CD14-positive monocyte (primary cell): ENCODE measurements around the gene ZNF280C. TPM values are rescaled to one million over a fixed set of nuclear protein-coding genes. Genes with fewer than 3 reads are reported as not detected.

ENCODE experiments used
- DNase-seq, 3 donors: peaks; one replicate each; pipeline ENCODE4 v3.0.0-alpha.2; 2011 to 2022
- H2AFZ ChIP-seq: 2 replicates; pipeline ENCODE4 v1.6.0; 2012; ENCODE audit warnings: mild to moderate bottlenecking, low read depth, low read length, inconsistent platforms; ENCODE audit not compliant: insufficient read depth, poor library complexity, severe bottlenecking
- H3K27ac ChIP-seq, 2 donors: 1 replicate in 1 of 2; 2 replicates in 1 of 2; pipeline ENCODE4 v1.5.1; 2012 to 2013; ENCODE audit warnings: low read length in 2 of 2, control low read depth in 1 of 2, inconsistent platforms in 1 of 2, low read depth in 1 of 2, mild to moderate bottlenecking in 1 of 2
- H3K27me3 ChIP-seq, 2 donors: one replicate each; pipeline versions ENCODE4 v1.6.0 to v1.6.1; 2011 to 2013; ENCODE audit warnings: low read length in 2 of 2; ENCODE audit not compliant: control insufficient read depth in 2 of 2, insufficient read depth in 2 of 2
- H3K36me3 ChIP-seq, 2 donors: replicated peaks in 1 of 2; 1 replicate in 1 of 2; 2 replicates in 1 of 2; pipeline versions ENCODE4 v1.5.1 to v1.6.1; 2012 to 2013; ENCODE audit warnings: low read length in 2 of 2, control low read depth in 1 of 2, inconsistent platforms in 1 of 2, mild to moderate bottlenecking in 1 of 2; ENCODE audit not compliant: insufficient read depth in 2 of 2, control insufficient read depth in 1 of 2
- H3K4me1 ChIP-seq, 2 donors: 1 replicate in 1 of 2; 2 replicates in 1 of 2; pipeline versions ENCODE4 v1.5.1 to v1.6.1; 2012 to 2013; ENCODE audit warnings: low read length in 2 of 2, control low read depth in 1 of 2, inconsistent platforms in 1 of 2, mild to moderate bottlenecking in 1 of 2, moderate library complexity in 1 of 2; ENCODE audit not compliant: insufficient read depth in 2 of 2, control insufficient read depth in 1 of 2
- H3K4me2 ChIP-seq: replicated peaks from 2 replicates; pipeline ENCODE3; 2012; ENCODE audit warnings: low read length, moderate library complexity, mild to moderate bottlenecking; ENCODE audit not compliant: poor library complexity, severe bottlenecking; ENCODE audit errors: extremely low read depth
- H3K4me3 ChIP-seq, 3 experiments: fragments of 200-600 bp in 1 of 3; sonication (generic) in 1 of 3; replicated peaks in 1 of 3; 1 replicate in 2 of 3; 2 replicates in 1 of 3; pipeline ENCODE4 v1.5.1; 2011 to 2013; ENCODE audit warnings: low read length in 3 of 3, mild to moderate bottlenecking in 3 of 3, control low read depth in 2 of 3, low read depth in 2 of 3, inconsistent platforms in 1 of 3, moderate library complexity in 1 of 3
- H3K79me2 ChIP-seq: 2 replicates; pipeline ENCODE4 v1.6.0; 2012; ENCODE audit warnings: mild to moderate bottlenecking, control low read depth, inconsistent platforms, low read length, moderate library complexity; ENCODE audit not compliant: insufficient read depth
- H3K9ac ChIP-seq: 2 replicates; pipeline ENCODE4 v1.6.0; 2017; ENCODE audit warnings: low read length, mild to moderate bottlenecking; ENCODE audit not compliant: insufficient read depth, poor library complexity, severe bottlenecking
- H3K9me3 ChIP-seq, 2 donors: replicated peaks in 1 of 2; 1 replicate in 1 of 2; 2 replicates in 1 of 2; pipeline versions ENCODE4 v1.5.1 to v1.6.1; 2012 to 2013; ENCODE audit warnings: low read length in 2 of 2, control low read depth in 1 of 2; ENCODE audit not compliant: control insufficient read depth in 1 of 2, insufficient read depth in 1 of 2
- H4K20me1 ChIP-seq: 2 replicates; pipeline ENCODE4 v1.6.0; 2012; ENCODE audit warnings: mild to moderate bottlenecking, low read length, control low read depth, moderate library complexity; ENCODE audit not compliant: insufficient read depth
- H3K27ac Mint-ChIP-seq, 7 donors: one replicate each; pipeline ENCODE4 v1.8.0; 2020; ENCODE audit warnings: mild to moderate bottlenecking in 7 of 7, mixed read lengths in 7 of 7, moderate library complexity in 6 of 7, inconsistent platforms in 2 of 7
- H3K27me3 Mint-ChIP-seq, 3 donors: one replicate each; pipeline ENCODE4 v1.8.0; 2021 to 2022; ENCODE audit warnings: low read depth in 3 of 3, mild to moderate bottlenecking in 3 of 3, mixed read lengths in 3 of 3, moderate library complexity in 3 of 3, inconsistent platforms in 1 of 3
- H3K36me3 Mint-ChIP-seq, 2 donors: one replicate each; pipeline ENCODE4 v1.8.0; 2020; ENCODE audit warnings: mixed read lengths in 2 of 2, inconsistent platforms in 1 of 2, mild to moderate bottlenecking in 1 of 2
- H3K4me1 Mint-ChIP-seq: one replicate; pipeline ENCODE4 v1.8.0; 2020; ENCODE audit warnings: mild to moderate bottlenecking, mixed read lengths
- H3K4me3 Mint-ChIP-seq, 2 donors: one replicate each; pipeline ENCODE4 v1.8.0; 2020; ENCODE audit warnings: mild to moderate bottlenecking in 2 of 2, mixed read lengths in 2 of 2, moderate library complexity in 1 of 2
- H3K9me3 Mint-ChIP-seq, 7 donors: one replicate each; pipeline ENCODE4 v1.8.0; 2020 to 2022; ENCODE audit warnings: mixed read lengths in 7 of 7, mild to moderate bottlenecking in 6 of 7, moderate library complexity in 6 of 7, inconsistent platforms in 2 of 7
- CTCF ChIP-seq: fragments of 200-600 bp; IDR thresholded peaks from one replicate; pipeline ENCODE4 v1.8.0; 2022; ENCODE audit warnings: antibody characterized with exemption, mild to moderate bottlenecking
- WGBS: methylation state at CpG from one replicate; pipeline ENCODE4 v1.1.5; 2013; ENCODE audit warnings: missing lambda C conversion rate; ENCODE audit not compliant: insufficient coverage; 5-methylcytosine and 5-hydroxymethylcytosine counted together
- intact Hi-C, 2 donors: fragments of 100-400 bp; cut with micrococcal nuclease; formaldehyde crosslinking; loops; one replicate each; pipeline versions ENCODE4 v1.15.0 to v1.15.1; 2023
- polyA plus RNA-seq, 3 donors: library from polyadenylated mRNA; depleted of rRNA in 1 of 3; unstranded in 2 of 3; stranded (reverse) in 1 of 3; fragments of 300-500 nt in 2 of 3; fragments of >200 nt in 1 of 3; fragmentation: Illumina TruSeq in 2 of 3; gene quantifications; 1 replicate in 2 of 3; 2 replicates in 1 of 3; pipeline ENCODE4 v1.2.3, GENCODE V29; 2012 to 2021

Gene ZNF280C
- polyA plus RNA-seq, 3 donors = 0.66 to 1.8 (median 1.3) TPM

GRCh38 chrX:130300010-130300282, 31.2 kb upstream of the ZNF280C start:
- no peaks in the 10 kb centered on the region for H3K79me2 ChIP-seq
- H3K27ac ChIP-seq = no peak overlapping the region
- Mint-ChIP-seq H3K4me3 (no peak overlapping the region), H3K36me3 (no peaks in the 10 kb centered on the region), H3K9me3 (peaks cover 0 to 3% (median 1%) of the 10 kb centered on the region in 7 donors), H3K4me1 (no peaks in the 10 kb centered on the region), H3K27me3 (peaks cover 3 to 4% (median 4%) of the 10 kb centered on the region in 3 donors), H3K27ac (no peak overlapping the region)
- intact Hi-C loops = no loop called here
- no peaks in the 10 kb centered on the region for H3K27me3 ChIP-seq
- TF ChIP-seq CTCF = no peak
- no peaks in the 10 kb centered on the region for H4K20me1 ChIP-seq
- H2AFZ ChIP-seq = no peak overlapping the region
- H3K4me1 ChIP-seq = no peaks in the 10 kb centered on the region
- H3K4me3 ChIP-seq = no peak overlapping the region
- no peak overlapping the region for H3K9ac ChIP-seq
- H3K9me3 ChIP-seq = no peaks in the 10 kb centered on the region
- no peak overlapping the region for H3K4me2 ChIP-seq
- DNase-seq = no peak
- H3K36me3 ChIP-seq = no peaks in the 10 kb centered on the region
- WGBS = no CpG with 5 or more reads among the region's 2 CpGs

GRCh38 chrX:130299279-130300009, 30.7 kb upstream of the ZNF280C start:
- Histone ChIP-seq H3K9ac (no peak overlapping the region), H3K79me2 (no peaks in the 10 kb centered on the region)

More at GRCh38 chrX:130299279-130300009, 30.7 kb upstream of the ZNF280C start:
- intact Hi-C loops = no loop called here
- Histone ChIP-seq H3K4me1 (no peaks in the 10 kb centered on the region), H4K20me1 (no peaks in the 10 kb centered on the region), H3K9me3 (no peaks in the 10 kb centered on the region), H3K36me3 (no peaks in the 10 kb centered on the region), H3K4me2 (no peak overlapping the region), H3K4me3 (no peak overlapping the region), H3K27me3 (no peaks in the 10 kb centered on the region), H2AFZ (no peak overlapping the region), H3K27ac (no peak overlapping the region)
- Mint-ChIP-seq H3K36me3 (no peaks in the 10 kb centered on the region), H3K9me3 (peaks cover 0 to 3% (median 0%) of the 10 kb centered on the region in 7 donors), H3K4me1 (no peaks in the 10 kb centered on the region), H3K27me3 (peaks cover 2 to 8% (median 4%) of the 10 kb centered on the region in 3 donors), H3K27ac (no peak overlapping the region), H3K4me3 (no peak overlapping the region)
- no peak for DNase-seq
- WGBS = 92% methylated on average over 14 of the region's 19 CpGs
- TF ChIP-seq CTCF = no peak
